Endodermal cell (in vitro differentiated cells): ENCODE measurements around the gene HCN3. TPM values are rescaled to one million over a fixed set of nuclear protein-coding genes. Genes with fewer than 3 reads are reported as not detected.

Experiments used
- DNase-seq: peaks from one replicate; pipeline ENCODE4 v3.0.0-alpha.2; 2017
- H3K27ac ChIP-seq: 2 replicates; pipeline ENCODE4 v1.5.1; 2013; ENCODE audit warnings: mild to moderate bottlenecking, low read depth, low read length, moderate library complexity
- H3K27me3 ChIP-seq: 2 replicates; pipeline ENCODE4 v1.6.1; 2013; ENCODE audit warnings: mild to moderate bottlenecking, low read length, moderate library complexity; ENCODE audit not compliant: insufficient read depth, control insufficient read depth, poor library complexity, severe bottlenecking
- H3K36me3 ChIP-seq: 2 replicates; pipeline ENCODE4 v1.7.0; 2013; ENCODE audit warnings: mild to moderate bottlenecking, low read length, moderate library complexity; ENCODE audit not compliant: control insufficient read depth, insufficient read depth
- H3K4me1 ChIP-seq: one replicate; pipeline ENCODE4 v1.7.0; 2013; ENCODE audit warnings: low read length; ENCODE audit not compliant: control insufficient read depth, insufficient read depth
- H3K4me3 ChIP-seq: 2 replicates; pipeline ENCODE4 v1.5.1; 2013; ENCODE audit warnings: mild to moderate bottlenecking, low read length, moderate library complexity
- H3K9ac ChIP-seq: 2 replicates; pipeline ENCODE4 v1.6.1; 2013; ENCODE audit warnings: mild to moderate bottlenecking, low read length, moderate library complexity; ENCODE audit not compliant: poor library complexity, severe bottlenecking; ENCODE audit errors: extremely low read depth
- H3K9me3 ChIP-seq: 2 replicates; pipeline ENCODE4 v1.6.1; 2013; ENCODE audit warnings: mild to moderate bottlenecking, low read length, moderate library complexity; ENCODE audit not compliant: control insufficient read depth
- H3K27ac Mint-ChIP-seq: 2 replicates; pipeline ENCODE4 v1.8.0; 2020; ENCODE audit warnings: mixed read lengths
- H3K27me3 Mint-ChIP-seq: 2 replicates; pipeline ENCODE4 v1.8.0; 2021; ENCODE audit warnings: mild to moderate bottlenecking, mixed read lengths; ENCODE audit not compliant: insufficient read depth
- H3K36me3 Mint-ChIP-seq: 2 replicates; pipeline ENCODE4 v1.8.0; 2020; ENCODE audit warnings: low read depth, mixed read lengths
- H3K4me1 Mint-ChIP-seq: 2 replicates; pipeline ENCODE4 v1.8.0; 2020; ENCODE audit warnings: mixed read lengths
- H3K4me3 Mint-ChIP-seq: 2 replicates; pipeline ENCODE4 v1.8.0; 2020; ENCODE audit warnings: mild to moderate bottlenecking, moderate library complexity, mixed read lengths
- H3K9me3 Mint-ChIP-seq: 2 replicates; pipeline ENCODE4 v1.8.0; 2020; ENCODE audit warnings: mild to moderate bottlenecking, mixed read lengths
- CTCF ChIP-seq: fragments of 200-600 bp; sonication (generic); conservative IDR thresholded peaks from 2 replicates; pipeline ENCODE4 v1.5.0; 2021; ENCODE audit warnings: antibody characterized with exemption, mild to moderate bottlenecking
- WGBS, 2 experiments: methylation state at CpG; one replicate each; pipeline versions ENCODE4 v1.1.5 to v1.1.7; 2013; ENCODE audit warnings: missing lambda C conversion rate in 2 of 2, mixed read lengths in 1 of 2; ENCODE audit not compliant: insufficient coverage in 1 of 2, insufficient read length in 1 of 2; 5-methylcytosine and 5-hydroxymethylcytosine counted together
- total RNA-seq, 2 donors: library from RNA; stranded (reverse); fragmentation: NEBNext Ultra II Directional in 1 of 2; extraction: Animal tissue kit (Norgen Biotek cat#: 25700) in 1 of 2; gene quantifications; 2 replicates in 1 of 2; 3 replicates in 1 of 2; pipeline ENCODE4 v1.2.1, GENCODE V29; 2021

The HCN3 gene
- total RNA-seq, 2 donors from 2014 or later: 8.7 to 9.2 TPM

GRCh38 chr1:155308493-155309422, 31.5 kb downstream of the HCN3 start, which contains the start of gene FDPS:
FDPS (plus strand) TSS chr1:155308866; CDS start chr1:155309790, 924 bp downstream.
- Histone ChIP-seq H3K9me3 (no peaks in the 10 kb centered on the region), H3K27me3 (no peaks in the 10 kb centered on the region), H3K9ac (peak within 1 kb of the TSS; percentile 92), H3K4me3 (peak within 1 kb of the TSS; percentile 99), H3K36me3 (peaks cover 23% of the 10 kb centered on the region), H3K4me1 (peaks cover 4% of the 10 kb centered on the region), H3K27ac (peak within 1 kb of the TSS; percentile 90)
- Mint-ChIP-seq H3K4me3 (peak within 1 kb of the TSS; percentile 95), H3K36me3 (peaks cover 32% of the 10 kb centered on the region), H3K27ac (peak within 1 kb of the TSS; percentile 98), H3K27me3 (peaks cover 2% of the 10 kb centered on the region), H3K9me3 (no peaks in the 10 kb centered on the region), H3K4me1 (peaks cover 6% of the 10 kb centered on the region)
- DNase-seq: peak; percentile 99
- TF ChIP-seq CTCF: no peak
- WGBS, 2 experiments: 0 to 1% methylated on average over 39 to 51 of the region's 51 CpGs

DNA sequence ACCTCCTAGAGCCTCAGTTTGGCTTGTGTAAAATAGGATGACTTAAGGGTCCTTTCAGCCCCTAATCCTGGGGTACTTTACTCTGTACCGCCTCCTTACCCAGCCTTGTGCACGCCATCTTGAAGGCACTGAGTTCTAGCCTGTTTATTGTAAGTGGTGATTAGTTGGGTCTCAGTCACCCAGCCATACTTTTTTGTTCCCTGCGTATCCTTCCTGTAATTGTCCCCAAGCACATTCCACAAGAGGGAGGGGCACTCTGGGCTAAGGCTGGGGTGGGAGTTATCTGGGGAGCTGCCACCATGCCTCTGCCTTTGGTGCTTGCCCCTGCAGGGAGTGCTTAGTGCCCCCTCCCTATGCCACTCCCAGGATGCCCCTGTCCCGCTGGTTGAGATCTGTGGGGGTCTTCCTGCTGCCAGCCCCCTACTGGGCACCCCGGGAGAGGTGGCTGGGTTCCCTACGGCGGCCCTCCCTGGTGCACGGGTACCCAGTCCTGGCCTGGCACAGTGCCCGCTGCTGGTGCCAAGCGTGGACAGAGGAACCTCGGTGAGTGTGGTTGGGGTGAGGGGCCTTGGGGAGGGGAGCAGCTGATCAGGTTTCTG, 32.3 kb downstream of the HCN3 start:
- DNase-seq: no peak
- Mint-ChIP-seq H3K36me3 (peaks cover 35% of the 10 kb centered on the region), H3K27me3 (no peaks in the 10 kb centered on the region), H3K4me1 (peaks cover 6% of the 10 kb centered on the region), H3K4me3 (peak overlapping the region; percentile 95), H3K9me3 (no peaks in the 10 kb centered on the region), H3K27ac (peak overlapping the region; percentile 98)
- Histone ChIP-seq H3K4me1 (peaks cover 4% of the 10 kb centered on the region), H3K27ac (peak overlapping the region; percentile 80), H3K9me3 (no peaks in the 10 kb centered on the region), H3K27me3 (no peaks in the 10 kb centered on the region), H3K36me3 (peaks cover 31% of the 10 kb centered on the region), H3K9ac (peak overlapping the region; percentile 92), H3K4me3 (peak overlapping the region; percentile 99)
- TF ChIP-seq CTCF: no peak
- WGBS, 2 experiments: 55 to 58% methylated on average over 4 to 11 of the region's 11 CpGs

DNA sequence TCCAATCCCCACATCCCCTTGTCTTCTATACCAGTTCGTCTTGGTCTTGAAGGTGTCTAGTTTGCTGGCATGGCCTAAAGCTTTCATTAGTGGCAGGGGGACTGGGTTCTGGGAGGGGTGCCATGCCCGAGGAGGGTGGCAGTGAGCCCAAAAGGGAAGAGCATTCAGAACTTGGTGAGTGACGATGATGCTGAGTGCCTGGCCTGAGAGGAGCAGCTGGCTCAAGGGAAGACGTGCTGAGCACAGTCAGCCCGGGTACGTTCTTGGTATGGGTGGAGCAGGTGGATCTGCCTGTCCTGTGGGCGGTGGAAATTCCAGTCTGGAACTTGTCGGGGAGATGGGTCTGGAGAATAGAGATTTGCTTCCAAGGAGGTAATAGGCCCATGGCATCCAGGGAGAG, 36.0 kb downstream of the HCN3 start:
- 92 to 94% methylated on average over 8 of the region's 8 CpGs for WGBS, 2 experiments
- Mint-ChIP-seq H3K27ac (no peak overlapping the region), H3K4me1 (peaks cover 4% of the 10 kb centered on the region), H3K27me3 (no peaks in the 10 kb centered on the region), H3K36me3 (peaks cover 55% of the 10 kb centered on the region), H3K4me3 (no peak overlapping the region), H3K9me3 (no peaks in the 10 kb centered on the region)
- Histone ChIP-seq H3K4me1 (peaks cover 4% of the 10 kb centered on the region), H3K27ac (no peak overlapping the region), H3K9me3 (no peaks in the 10 kb centered on the region), H3K36me3 (peaks cover 52% of the 10 kb centered on the region), H3K27me3 (no peaks in the 10 kb centered on the region), H3K9ac (no peak overlapping the region), H3K4me3 (no peak overlapping the region)
- TF ChIP-seq CTCF: no peak
- peak; percentile 32 for DNase-seq
